Cardiac muscle cell (in vitro differentiated cells and primary cell): ENCODE measurements around the gene POLR3B. TPM values are rescaled to one million over a fixed set of nuclear protein-coding genes. Genes with fewer than 3 reads are reported as not detected.
A peak's percentile ranks its signal among the peaks of the same experiment; 100 is the strongest.

Experiments used
- DNase-seq, 2 donors: peaks; one replicate each; pipeline versions ENCODE4 v3.0.0 to v3.0.0-alpha.2; 2010 to 2017; ENCODE audit warnings: low read depth in 1 of 2, low spot score in 1 of 2
- H3K27ac ChIP-seq: fragments of 200-600 bp; sonication (generic); 2 replicates; pipeline ENCODE4 v1.5.1; 2016
- H3K27me3 ChIP-seq: fragments of 200-600 bp; sonication (generic); 2 replicates; pipeline ENCODE4 v1.6.0; 2016; ENCODE audit warnings: control low read depth
- H3K36me3 ChIP-seq: fragments of 200-600 bp; sonication (generic); 2 replicates; pipeline ENCODE4 v1.5.1; 2016; ENCODE audit warnings: control low read depth
- H3K4me1 ChIP-seq: fragments of 200-600 bp; sonication (generic); 2 replicates; pipeline ENCODE4 v1.8.1; 2017; ENCODE audit warnings: low read depth, mild to moderate bottlenecking, mixed run types
- H3K4me3 ChIP-seq: fragments of 200-600 bp; sonication (generic); 2 replicates; pipeline ENCODE4 v1.5.1; 2016; ENCODE audit warnings: mild to moderate bottlenecking
- H3K9me3 ChIP-seq: fragments of 200-600 bp; sonication (generic); 2 replicates; pipeline ENCODE4 v1.5.1; 2017; ENCODE audit warnings: low read depth, mild to moderate bottlenecking, control low read depth
- polyA plus RNA-seq: library from polyadenylated mRNA; unstranded; fragments of >200 nt; fragmentation: Nextera tagmentation; extraction: Ambion mirVana; gene quantifications from 2 replicates; pipeline ENCODE4 v1.2.1, GENCODE V29; 2016
- total RNA-seq: library from RNA; depleted of rRNA; stranded (reverse); fragments of >200 nt; gene quantifications from 2 replicates; pipeline ENCODE4 v1.2.3, GENCODE V29; 2016
- TF ChIP-seq, protein P1 (sequence below): IDR thresholded peaks from 2 replicates; pipeline ENCODE4 v1.5.1; 2012; ENCODE audit warnings: low read depth, mild to moderate bottlenecking, low read length

POLR3B gene
- total and polyA plus RNA-seq, 2 experiments from 2014 or later: 8.5 to 10.7 TPM

DNA sequence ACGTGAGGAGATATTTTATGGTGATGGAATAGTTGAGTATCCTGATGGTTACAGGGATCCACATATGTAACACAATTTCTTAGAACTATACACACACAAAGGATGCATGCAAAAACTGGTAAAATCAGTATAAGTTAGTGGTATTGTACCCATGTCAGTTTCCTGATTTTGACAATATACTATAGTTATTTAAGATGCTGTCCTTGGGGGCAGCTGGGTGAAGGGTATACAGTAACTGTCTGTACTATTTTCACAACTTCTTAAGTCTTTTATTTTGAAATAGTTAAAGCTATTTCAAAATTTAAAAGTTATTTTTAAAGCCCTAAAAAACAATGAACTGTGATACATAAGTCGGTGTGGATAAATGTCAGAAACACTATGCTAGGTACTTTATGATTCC lies 24.5 kb upstream of the POLR3B start:
- Histone ChIP-seq H3K4me1 (no peaks in the 10 kb centered on the region), H3K27me3 (no peaks in the 10 kb centered on the region), H3K4me3 (no peak overlapping the region), H3K36me3 (peaks cover 9% of the 10 kb centered on the region), H3K27ac (no peak overlapping the region), H3K9me3 (no peaks in the 10 kb centered on the region)
- DNase-seq: no peak
- TF ChIP-seq, protein P1, sequence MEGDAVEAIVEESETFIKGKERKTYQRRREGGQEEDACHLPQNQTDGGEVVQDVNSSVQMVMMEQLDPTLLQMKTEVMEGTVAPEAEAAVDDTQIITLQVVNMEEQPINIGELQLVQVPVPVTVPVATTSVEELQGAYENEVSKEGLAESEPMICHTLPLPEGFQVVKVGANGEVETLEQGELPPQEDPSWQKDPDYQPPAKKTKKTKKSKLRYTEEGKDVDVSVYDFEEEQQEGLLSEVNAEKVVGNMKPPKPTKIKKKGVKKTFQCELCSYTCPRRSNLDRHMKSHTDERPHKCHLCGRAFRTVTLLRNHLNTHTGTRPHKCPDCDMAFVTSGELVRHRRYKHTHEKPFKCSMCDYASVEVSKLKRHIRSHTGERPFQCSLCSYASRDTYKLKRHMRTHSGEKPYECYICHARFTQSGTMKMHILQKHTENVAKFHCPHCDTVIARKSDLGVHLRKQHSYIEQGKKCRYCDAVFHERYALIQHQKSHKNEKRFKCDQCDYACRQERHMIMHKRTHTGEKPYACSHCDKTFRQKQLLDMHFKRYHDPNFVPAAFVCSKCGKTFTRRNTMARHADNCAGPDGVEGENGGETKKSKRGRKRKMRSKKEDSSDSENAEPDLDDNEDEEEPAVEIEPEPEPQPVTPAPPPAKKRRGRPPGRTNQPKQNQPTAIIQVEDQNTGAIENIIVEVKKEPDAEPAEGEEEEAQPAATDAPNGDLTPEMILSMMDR: no peak

DNA sequence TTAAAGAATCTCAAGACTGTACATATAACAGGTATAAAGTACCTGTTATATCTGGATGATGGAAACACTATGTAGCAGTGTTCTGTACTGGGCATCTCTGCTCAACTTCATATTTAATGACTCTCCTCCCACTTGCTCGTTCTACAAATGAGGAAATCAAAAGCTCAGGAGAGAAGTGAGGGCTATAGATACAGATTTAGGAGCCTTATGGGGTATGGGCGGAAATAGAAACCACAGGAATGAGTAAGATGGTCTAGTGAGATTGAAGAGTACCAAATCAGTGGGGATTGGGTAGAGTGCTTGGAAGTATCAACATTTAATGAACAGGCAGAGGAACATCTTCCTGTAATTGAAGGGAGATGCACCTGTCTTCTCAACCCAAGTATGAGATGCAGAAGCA lies 23.8 kb upstream of the POLR3B start:
- H3K27ac ChIP-seq: no peak overlapping the region
- no peaks in the 10 kb centered on the region for H3K9me3 ChIP-seq
- H3K27me3 ChIP-seq: no peaks in the 10 kb centered on the region
- TF ChIP-seq, protein P1: no peak
- peaks cover 9% of the 10 kb centered on the region for H3K36me3 ChIP-seq
- no peak for DNase-seq
- H3K4me1 ChIP-seq: no peaks in the 10 kb centered on the region
- H3K4me3 ChIP-seq: no peak overlapping the region

- H3K4me3 ChIP-seq: no peak overlapping the region
- H3K9me3 ChIP-seq: no peaks in the 10 kb centered on the region
- H3K4me1 ChIP-seq: peaks cover 45% of the 10 kb centered on the region
- no peaks in the 10 kb centered on the region for H3K36me3 ChIP-seq
- TF ChIP-seq, protein P1: no peak
- H3K27ac ChIP-seq: peak overlapping the region; percentile 81
- no peaks in the 10 kb centered on the region for H3K27me3 ChIP-seq
- DNase-seq: peak in 1 of 2 donors; percentile 31
Observed at GRCh38 chr12:106341086-106341877, 16.3 kb upstream of the POLR3B start.

GRCh38 chr12:106342397-106343213 lies 14.9 kb upstream of the POLR3B start:
- DNase-seq: peak; percentile 71 to 75
- H3K4me3 ChIP-seq: no peak overlapping the region
- TF ChIP-seq, protein P1: no peak

DNA sequence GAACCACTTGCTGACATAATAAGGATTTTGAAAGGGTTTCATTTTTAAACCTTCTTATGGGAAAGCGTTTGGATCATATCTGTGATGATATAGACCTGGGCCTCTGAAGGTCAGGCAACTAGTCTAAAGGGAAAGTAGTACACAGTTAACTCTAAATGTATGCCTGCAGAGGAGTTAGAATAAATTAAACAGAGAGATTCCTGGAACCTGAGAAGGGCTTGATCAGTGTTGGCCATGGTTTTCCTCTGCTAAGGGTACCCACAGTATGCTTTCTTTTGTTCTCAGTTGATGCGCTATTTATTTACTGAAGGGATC lies 14.4 kb upstream of the POLR3B start:
- Histone ChIP-seq H3K27me3 (no peaks in the 10 kb centered on the region), H3K27ac (peak overlapping the region; percentile 81), H3K4me1 (peaks cover 45% of the 10 kb centered on the region), H3K36me3 (peaks cover 7% of the 10 kb centered on the region), H3K9me3 (no peaks in the 10 kb centered on the region), H3K4me3 (no peak overlapping the region)
- DNase-seq: no peak
- TF ChIP-seq, protein P1: no peak

More at GRCh38 chr12:106342397-106343213, 14.9 kb upstream of the POLR3B start:
- peaks cover 7% of the 10 kb centered on the region for H3K36me3 ChIP-seq
- H3K27ac ChIP-seq: peak overlapping the region; percentile 81
- peaks cover 45% of the 10 kb centered on the region for H3K4me1 ChIP-seq
- no peaks in the 10 kb centered on the region for H3K27me3 ChIP-seq
- H3K9me3 ChIP-seq: no peaks in the 10 kb centered on the region
